ENCODE results near the gene STX5.
"Not testable (repeated sequence)": the region's sequence is repeated elsewhere in the genome, so short reads cannot be mapped to it uniquely, and the experiment has no call there.

DNA sequence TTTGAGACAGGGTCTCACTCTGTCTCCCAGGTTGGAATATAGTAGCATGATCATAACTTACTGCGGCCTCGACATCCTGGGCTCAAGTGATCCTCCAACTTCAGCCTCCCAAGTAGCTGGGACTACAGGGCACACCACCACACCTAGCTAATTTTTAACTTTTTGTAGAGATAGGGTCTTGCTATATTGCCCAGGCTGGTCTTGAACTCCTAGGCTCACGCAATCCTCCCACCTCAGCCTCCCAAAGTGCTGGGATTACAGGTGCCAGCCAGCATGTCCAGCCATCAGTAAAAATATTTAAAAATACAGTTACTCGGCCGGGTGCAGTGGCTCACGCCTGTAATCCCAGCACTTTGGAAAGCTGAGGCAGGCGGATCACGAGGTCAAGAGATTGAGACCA is 3.7 kb downstream of the STX5 start:
- TF ChIP-seq, protein P1, sequence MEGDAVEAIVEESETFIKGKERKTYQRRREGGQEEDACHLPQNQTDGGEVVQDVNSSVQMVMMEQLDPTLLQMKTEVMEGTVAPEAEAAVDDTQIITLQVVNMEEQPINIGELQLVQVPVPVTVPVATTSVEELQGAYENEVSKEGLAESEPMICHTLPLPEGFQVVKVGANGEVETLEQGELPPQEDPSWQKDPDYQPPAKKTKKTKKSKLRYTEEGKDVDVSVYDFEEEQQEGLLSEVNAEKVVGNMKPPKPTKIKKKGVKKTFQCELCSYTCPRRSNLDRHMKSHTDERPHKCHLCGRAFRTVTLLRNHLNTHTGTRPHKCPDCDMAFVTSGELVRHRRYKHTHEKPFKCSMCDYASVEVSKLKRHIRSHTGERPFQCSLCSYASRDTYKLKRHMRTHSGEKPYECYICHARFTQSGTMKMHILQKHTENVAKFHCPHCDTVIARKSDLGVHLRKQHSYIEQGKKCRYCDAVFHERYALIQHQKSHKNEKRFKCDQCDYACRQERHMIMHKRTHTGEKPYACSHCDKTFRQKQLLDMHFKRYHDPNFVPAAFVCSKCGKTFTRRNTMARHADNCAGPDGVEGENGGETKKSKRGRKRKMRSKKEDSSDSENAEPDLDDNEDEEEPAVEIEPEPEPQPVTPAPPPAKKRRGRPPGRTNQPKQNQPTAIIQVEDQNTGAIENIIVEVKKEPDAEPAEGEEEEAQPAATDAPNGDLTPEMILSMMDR (IDR thresholded peaks at IDR 0.05; ENCODE audit: insufficient read depth, low read length): not testable (repeated sequence)
- not testable (repeated sequence) for TF ChIP-seq POLR2AphosphoS5 (IDR thresholded peaks at IDR 0.05; ENCODE audit: low read depth); GABPA (IDR thresholded peaks at IDR 0.05; ENCODE audit: low read depth); SPI1 (IDR thresholded peaks at IDR 0.05; ENCODE audit: borderline replicate concordance, low read depth)

Measured in HL-60 (cell line).